Muscle layer of duodenum (tissue), 2 donors: Measurements from ENCODE around the gene BICD1.

Experiments
- H3K27ac ChIP-seq: one replicate; pipeline ENCODE4 v1.7.0; 2013; ENCODE audit warnings: mild to moderate bottlenecking, low read length
- H3K27me3 ChIP-seq: one replicate; pipeline ENCODE4 v1.7.0; 2013; ENCODE audit warnings: low read depth, mild to moderate bottlenecking, control low read depth, low read length
- H3K36me3 ChIP-seq, 2 donors: one replicate each; pipeline ENCODE4 v1.7.0; 2013; ENCODE audit warnings: low read length in 2 of 2, control low read depth in 1 of 2, mild to moderate bottlenecking in 1 of 2; ENCODE audit not compliant: insufficient read depth in 2 of 2, control insufficient read depth in 1 of 2
- H3K4me1 ChIP-seq, 2 donors: one replicate each; pipeline ENCODE4 v1.7.0; 2013; ENCODE audit warnings: low read length in 2 of 2, mild to moderate bottlenecking in 2 of 2, control low read depth in 1 of 2, moderate library complexity in 1 of 2; ENCODE audit not compliant: insufficient read depth in 2 of 2, control insufficient read depth in 1 of 2
- H3K4me3 ChIP-seq, 2 donors: one replicate each; pipeline ENCODE4 v1.7.0; 2013; ENCODE audit warnings: low read length in 2 of 2, low read depth in 1 of 2, mild to moderate bottlenecking in 1 of 2
- H3K9me3 ChIP-seq, 2 donors: one replicate each; pipeline ENCODE4 v1.7.0; 2013; ENCODE audit warnings: low read length in 2 of 2, control low read depth in 1 of 2, mild to moderate bottlenecking in 1 of 2; ENCODE audit not compliant: control insufficient read depth in 1 of 2
- donor health status: healthy.

The BICD1 gene

GRCh38 chr12:32106517-32107358 lies at the start of gene BICD1:
BICD1 (plus strand) TSS chr12:32106847; CDS start chr12:32107332, 485 bp downstream.
- H3K27me3 ChIP-seq: no peaks in the 10 kb centered on the region
- peaks cover 10 to 12% of the 10 kb centered on the region in 2 donors for H3K4me1 ChIP-seq
- H3K27ac ChIP-seq: peak within 1 kb of the TSS; percentile 64
- peak within 1 kb of the TSS; percentile 69 to 92 for H3K4me3 ChIP-seq
- no peaks in the 10 kb centered on the region for H3K9me3 ChIP-seq
- peaks cover 0 to 6% of the 10 kb centered on the region in 2 donors for H3K36me3 ChIP-seq

DNA sequence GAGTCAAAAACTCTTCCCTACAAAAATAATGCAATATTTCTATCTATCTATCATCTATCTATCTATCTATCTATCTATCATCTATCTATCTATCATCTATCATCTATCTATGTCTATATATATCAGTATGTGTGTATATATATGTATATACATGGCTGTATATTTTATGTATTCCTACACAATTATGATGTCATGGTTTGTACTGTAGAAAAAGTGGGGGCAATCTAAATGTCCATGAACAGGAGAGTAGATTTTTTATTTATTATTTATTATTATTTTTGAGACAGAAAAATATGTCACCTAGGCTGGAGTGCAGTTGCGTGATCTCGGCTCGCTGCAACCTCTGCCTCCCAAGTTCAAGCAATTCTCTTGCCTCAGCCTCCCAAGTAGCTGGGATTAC lies 45.6 kb upstream of the BICD1 start:
- no peaks in the 10 kb centered on the region for H3K36me3 ChIP-seq
- H3K27ac ChIP-seq: no peak overlapping the region
- no peaks in the 10 kb centered on the region for H3K4me1 ChIP-seq
- no peak overlapping the region for H3K4me3 ChIP-seq
- no peaks in the 10 kb centered on the region for H3K9me3 ChIP-seq
- no peaks in the 10 kb centered on the region for H3K27me3 ChIP-seq

DNA sequence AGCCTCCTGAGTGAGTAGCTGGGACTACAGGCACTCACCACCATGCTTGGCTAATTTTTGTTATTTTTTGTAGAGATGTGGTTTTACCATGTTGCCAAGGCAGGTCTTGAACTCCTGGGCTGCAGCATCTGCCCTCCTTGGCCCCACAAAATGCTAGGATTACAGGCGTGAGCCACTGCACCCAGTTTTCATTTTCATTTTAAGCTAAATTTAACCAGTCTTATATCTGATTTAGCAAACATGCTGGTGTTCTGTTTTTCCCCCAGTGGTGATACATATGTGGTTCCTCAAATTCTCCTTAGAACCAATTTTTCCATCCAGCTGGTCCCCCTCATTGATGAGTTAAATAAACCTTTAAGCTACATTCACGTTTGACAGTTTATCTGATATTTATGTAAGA lies 43.8 kb upstream of the BICD1 start:
- Histone ChIP-seq H3K4me1 (no peaks in the 10 kb centered on the region), H3K36me3 (no peaks in the 10 kb centered on the region), H3K4me3 (no peak overlapping the region), H3K9me3 (no peaks in the 10 kb centered on the region), H3K27ac (no peak overlapping the region), H3K27me3 (no peaks in the 10 kb centered on the region)

- no peak overlapping the region for H3K27ac ChIP-seq
- H3K36me3 ChIP-seq: no peaks in the 10 kb centered on the region
- H3K27me3 ChIP-seq: no peaks in the 10 kb centered on the region
- no peak overlapping the region for H3K4me3 ChIP-seq
- H3K9me3 ChIP-seq: no peaks in the 10 kb centered on the region
- no peaks in the 10 kb centered on the region for H3K4me1 ChIP-seq
Measured at GRCh38 chr12:32063796-32064195, 42.9 kb upstream of the BICD1 start.

GRCh38 chr12:32066206-32066605 lies 40.4 kb upstream of the BICD1 start:
- no peak overlapping the region for H3K27ac ChIP-seq
- H3K36me3 ChIP-seq: no peaks in the 10 kb centered on the region
- no peaks in the 10 kb centered on the region for H3K27me3 ChIP-seq
- no peaks in the 10 kb centered on the region for H3K4me1 ChIP-seq
- no peaks in the 10 kb centered on the region for H3K9me3 ChIP-seq
- H3K4me3 ChIP-seq: no peak overlapping the region

- Histone ChIP-seq H3K4me1 (no peaks in the 10 kb centered on the region), H3K27me3 (no peaks in the 10 kb centered on the region), H3K36me3 (no peaks in the 10 kb centered on the region), H3K9me3 (no peaks in the 10 kb centered on the region), H3K4me3 (no peak overlapping the region), H3K27ac (no peak overlapping the region)
Measured at GRCh38 chr12:32069071-32069470, 37.6 kb upstream of the BICD1 start.

DNA sequence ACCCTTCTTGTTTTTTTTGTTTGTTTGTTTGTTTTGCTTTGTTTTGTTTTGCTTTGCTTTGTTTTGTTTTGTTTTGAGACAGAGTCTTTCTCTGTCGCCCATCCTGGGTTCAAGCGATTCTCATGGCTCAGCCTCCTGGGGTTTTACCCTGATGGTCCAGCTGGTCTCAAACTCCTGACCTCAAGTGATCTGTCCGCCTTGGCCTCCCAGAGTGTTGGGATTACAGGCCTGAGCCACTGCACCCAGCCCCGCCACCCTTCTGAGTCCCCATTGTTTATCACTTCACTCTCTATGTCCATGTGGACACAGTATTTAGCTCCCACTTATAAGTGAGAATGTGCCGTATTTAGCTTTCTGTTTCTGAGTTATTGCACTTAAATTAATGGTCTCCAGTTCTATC lies 36.9 kb upstream of the BICD1 start:
- Histone ChIP-seq H3K4me3 (no peak overlapping the region), H3K27me3 (no peaks in the 10 kb centered on the region), H3K27ac (no peak overlapping the region), H3K4me1 (no peaks in the 10 kb centered on the region), H3K9me3 (no peaks in the 10 kb centered on the region), H3K36me3 (no peaks in the 10 kb centered on the region)

DNA sequence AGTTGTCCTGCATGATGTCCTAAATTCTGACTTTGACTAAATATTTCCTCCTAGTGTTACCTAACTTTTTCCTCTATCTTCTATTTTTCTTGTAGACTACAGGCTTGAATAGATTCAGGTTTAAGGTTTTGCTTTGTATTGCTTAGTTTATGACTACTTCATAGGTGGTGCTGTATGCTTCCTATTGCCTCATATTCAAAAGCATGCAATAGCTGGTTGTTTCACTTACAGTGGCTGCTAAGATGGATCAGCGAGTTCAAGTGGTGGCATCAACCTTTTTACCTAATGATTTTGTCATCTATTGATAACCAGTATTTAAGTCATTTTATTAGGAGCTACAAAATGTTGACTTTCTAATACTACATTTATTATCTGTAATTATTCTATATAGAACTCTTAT lies 36.3 kb upstream of the BICD1 start:
- Histone ChIP-seq H3K27ac (no peak overlapping the region), H3K4me1 (no peaks in the 10 kb centered on the region), H3K9me3 (no peaks in the 10 kb centered on the region), H3K36me3 (no peaks in the 10 kb centered on the region), H3K27me3 (no peaks in the 10 kb centered on the region), H3K4me3 (no peak overlapping the region)

DNA sequence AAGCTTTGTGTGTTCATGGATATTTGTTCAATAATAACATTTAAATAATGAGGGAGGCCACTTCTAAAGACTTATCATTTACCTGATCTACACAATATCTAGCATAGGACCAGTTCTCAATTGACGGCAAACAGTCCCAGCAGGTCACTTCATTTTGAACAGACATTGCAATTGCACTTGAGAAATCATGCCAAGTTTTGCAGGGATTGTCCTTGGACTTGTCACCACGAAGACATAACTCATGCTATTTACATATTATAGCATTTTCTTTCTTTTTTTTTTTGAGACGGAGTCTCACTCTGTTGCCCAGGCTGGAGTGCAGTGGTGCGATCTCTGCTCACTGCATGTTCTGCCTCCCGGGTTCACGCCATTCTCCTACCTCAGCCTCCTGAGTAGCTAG lies 34.5 kb upstream of the BICD1 start:
- Histone ChIP-seq H3K27ac (no peak overlapping the region), H3K4me1 (no peaks in the 10 kb centered on the region), H3K9me3 (no peaks in the 10 kb centered on the region), H3K36me3 (no peaks in the 10 kb centered on the region), H3K27me3 (no peaks in the 10 kb centered on the region), H3K4me3 (no peak overlapping the region)

DNA sequence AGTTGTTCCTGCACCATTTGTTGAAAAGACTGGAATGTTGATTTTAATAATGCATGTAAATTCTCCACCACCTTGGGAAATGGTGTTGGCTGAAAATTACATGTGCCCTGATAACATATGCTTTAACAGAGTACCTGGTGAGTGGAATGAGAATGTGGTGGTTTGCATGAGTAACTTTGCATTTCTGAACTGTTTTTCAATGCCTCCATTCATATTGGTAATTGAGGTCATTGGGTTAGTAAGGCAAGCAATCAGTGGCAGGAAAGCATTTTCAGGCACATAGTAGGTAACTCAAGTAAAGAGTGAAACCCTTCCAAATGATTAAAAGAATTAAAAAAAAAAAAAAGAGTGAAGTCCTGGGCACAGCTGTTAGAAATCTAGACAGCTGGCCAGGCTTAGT lies 32.2 kb upstream of the BICD1 start:
- no peaks in the 10 kb centered on the region for H3K27me3 ChIP-seq
- H3K4me1 ChIP-seq: no peaks in the 10 kb centered on the region
- H3K27ac ChIP-seq: no peak overlapping the region
- H3K36me3 ChIP-seq: no peaks in the 10 kb centered on the region
- no peak overlapping the region for H3K4me3 ChIP-seq
- H3K9me3 ChIP-seq: no peaks in the 10 kb centered on the region

DNA sequence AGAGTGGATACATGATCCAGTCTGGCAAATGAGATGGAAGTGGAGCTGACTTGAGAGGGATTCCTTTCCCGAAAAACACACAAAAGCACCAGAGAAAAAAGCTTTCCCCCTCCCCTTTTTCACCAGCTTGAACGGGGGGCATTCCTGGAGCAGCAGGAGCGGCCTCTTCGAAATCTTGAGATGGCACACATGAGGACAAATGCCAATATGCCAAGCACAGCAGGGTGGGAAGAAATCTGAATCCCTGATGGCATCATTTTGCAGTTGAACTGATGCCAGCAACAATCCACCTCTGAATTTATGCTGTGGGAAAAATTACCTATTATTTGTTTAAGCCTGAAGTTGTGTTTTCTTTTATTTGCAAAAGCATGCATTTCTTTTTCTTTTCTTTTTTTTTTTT lies 29.7 kb upstream of the BICD1 start:
- Histone ChIP-seq H3K36me3 (no peaks in the 10 kb centered on the region), H3K4me1 (no peaks in the 10 kb centered on the region), H3K27me3 (no peaks in the 10 kb centered on the region), H3K4me3 (no peak overlapping the region), H3K27ac (no peak overlapping the region), H3K9me3 (no peaks in the 10 kb centered on the region)

- no peaks in the 10 kb centered on the region for H3K4me1 ChIP-seq
- H3K9me3 ChIP-seq: no peaks in the 10 kb centered on the region
- H3K4me3 ChIP-seq: no peak overlapping the region
- no peak overlapping the region for H3K27ac ChIP-seq
- H3K36me3 ChIP-seq: no peaks in the 10 kb centered on the region
- no peaks in the 10 kb centered on the region for H3K27me3 ChIP-seq
Measured at GRCh38 chr12:32080435-32080834, 26.2 kb upstream of the BICD1 start.
